Inflammatory macrophage treated with lipopolysaccharide for 4 hours (primary cell): Measurements from ENCODE around the gene KIF5A.
A peak's percentile ranks its signal among the peaks of the same experiment; 100 is the strongest.
"Not testable (repeated sequence)": the region's sequence is repeated elsewhere in the genome, so short reads cannot be mapped to it uniquely, and the experiment has no call there.

ENCODE experiments used
- DNase-seq: peaks from one replicate; pipeline ENCODE4 v3.0.0-alpha.2; 2020

KIF5A gene

DNA sequence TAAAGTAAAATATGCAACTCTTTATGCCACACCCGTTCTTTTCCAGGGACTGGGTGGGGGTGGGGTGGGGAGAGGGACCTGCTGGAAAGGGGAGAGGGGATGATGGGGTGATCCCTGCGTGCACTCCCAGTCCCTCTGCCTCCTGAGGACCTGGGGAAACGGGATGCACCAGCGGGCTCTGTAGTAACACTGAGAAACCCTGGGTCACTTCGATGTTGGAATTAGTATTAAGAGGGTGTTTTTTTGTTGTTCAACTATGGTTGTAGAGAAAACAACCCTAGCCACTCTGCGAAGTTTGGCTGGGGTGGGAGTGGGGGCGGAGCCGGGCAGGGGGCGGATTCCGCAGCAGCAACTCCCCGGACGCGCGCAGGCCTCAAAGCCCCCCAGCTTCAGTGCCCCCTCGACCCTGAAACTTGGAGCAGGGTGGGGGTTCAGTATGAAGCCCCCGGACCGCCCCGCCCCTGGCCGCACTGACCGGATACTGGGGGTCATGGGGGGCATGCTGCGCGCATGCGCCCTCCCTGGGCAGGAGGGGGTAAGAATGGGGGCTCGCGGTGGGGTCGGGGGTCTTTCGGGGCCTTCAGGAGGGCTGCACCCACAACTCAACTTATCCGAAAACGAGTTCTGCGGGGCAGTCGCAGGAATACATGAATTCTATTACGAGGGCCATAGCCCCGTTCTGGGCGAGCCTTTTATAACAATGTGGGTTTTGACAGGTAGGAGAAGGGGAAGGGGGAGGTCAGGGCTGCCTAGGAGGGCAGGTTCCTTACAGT, 60.1 kb downstream of the KIF5A start:
- no peak for DNase-seq

DNA sequence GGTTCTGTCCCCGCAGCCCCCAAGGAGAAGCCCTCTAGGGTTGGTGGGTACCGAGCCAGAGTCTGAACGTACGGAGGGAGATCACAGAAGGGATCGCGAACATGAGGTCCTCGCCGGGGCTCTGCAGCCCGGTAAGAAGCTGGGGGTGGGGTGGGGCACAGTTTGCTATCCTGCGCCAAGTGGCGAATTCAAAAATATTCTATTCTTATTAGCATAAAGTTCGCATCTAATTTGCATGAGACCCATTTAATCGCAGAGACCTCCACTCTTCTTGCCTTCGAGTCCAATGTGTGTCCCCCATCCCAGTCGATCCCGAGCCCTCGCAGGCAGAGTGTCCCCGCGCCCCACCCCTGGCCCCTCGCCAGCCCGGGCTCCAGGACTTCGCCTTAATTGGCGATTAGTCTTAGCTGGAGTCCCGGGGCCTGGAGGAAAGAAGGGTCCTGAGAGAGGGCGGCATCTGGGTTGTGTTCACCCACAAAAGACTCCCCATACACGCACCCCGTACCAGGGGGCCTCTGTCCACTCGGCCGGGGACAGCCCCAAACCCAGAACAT, 60.8 kb downstream of the KIF5A start:
- DNase-seq, result no peak

DNA sequence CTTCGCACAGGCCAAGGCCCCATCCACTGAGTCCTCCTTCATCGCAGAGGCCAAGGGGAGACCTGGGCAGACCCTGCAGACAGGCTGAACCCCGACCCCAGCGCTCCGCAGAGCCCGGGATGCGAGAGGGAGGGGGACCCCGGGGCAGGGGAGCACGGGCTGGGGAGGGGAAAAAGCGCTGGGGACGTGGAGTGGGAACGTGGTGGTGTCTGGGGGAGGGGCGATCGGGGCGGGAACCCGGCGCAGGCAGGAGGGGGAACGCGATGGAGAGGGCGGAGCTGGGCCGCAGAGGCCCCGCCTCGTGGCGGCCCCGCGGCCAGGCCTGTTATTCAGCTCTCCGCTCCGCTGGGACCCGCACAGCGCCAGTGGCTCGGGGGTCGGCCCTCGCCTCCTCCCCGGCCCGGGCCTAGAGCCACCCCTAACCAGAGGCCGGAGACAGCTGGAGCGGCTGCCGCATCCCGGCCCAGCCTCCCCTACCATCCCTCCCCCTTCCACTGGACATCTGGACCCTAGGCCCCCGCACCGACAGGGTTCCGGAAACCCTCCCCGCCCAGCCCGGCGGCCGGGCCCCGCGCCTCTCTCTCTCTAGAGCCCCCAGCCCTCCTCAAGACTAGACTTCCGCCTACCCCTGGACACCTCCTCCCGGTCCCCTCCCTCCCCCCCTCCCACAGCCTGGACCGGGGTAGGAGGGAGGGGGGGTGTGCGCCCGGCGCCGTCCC, 61.4 kb downstream of the KIF5A start, which contains the start of gene ARHGEF25:
Gene ARHGEF25, plus strand, starts transcription at position 328 of the 719 bp plus-strand sequence. CDS start 460 bp downstream, outside the sequence.
- DNase-seq, result no peak

DNA sequence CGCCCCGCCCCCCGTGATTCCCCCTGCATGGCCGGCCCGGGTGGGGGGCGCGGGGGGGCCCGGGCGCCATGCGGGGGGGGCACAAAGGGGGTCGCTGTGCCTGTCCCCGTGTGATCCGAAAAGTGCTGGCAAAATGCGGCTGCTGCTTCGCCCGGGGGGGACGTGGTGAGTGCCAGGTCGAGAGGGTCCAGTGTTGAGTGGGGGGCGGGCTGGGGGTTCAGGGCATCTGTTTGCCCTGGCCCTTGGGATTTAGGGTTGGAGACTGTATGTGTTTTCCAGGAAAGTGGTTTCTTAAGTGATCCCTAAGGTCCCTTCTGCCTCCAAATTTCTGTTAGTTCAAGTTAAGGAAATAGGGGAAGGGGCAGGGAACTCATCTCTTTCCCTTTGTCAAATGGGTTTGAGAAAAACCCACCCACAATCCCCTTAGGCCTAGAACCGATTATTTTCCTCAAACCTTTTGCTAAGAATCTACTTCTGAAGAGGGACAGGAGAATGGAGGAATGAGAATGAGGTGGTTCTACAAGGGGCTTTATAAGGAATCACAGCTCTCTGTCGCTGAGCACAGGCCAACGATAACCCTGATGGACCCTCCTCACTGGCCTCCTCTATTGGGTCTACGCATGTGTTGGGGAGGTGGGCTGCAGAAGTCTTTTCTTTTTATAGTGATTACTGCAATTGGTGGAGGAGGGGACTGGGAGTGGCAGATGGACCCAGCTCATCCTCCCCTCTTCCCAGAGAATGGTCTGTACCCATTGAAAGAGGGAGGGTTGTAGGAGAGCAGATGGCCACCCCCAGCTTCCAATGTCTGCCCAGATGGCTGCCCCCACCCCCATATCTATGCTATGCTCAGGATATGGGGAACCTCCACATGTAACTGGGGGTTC, 62.2 kb downstream of the KIF5A start:
- DNase-seq, result no peak

DNA sequence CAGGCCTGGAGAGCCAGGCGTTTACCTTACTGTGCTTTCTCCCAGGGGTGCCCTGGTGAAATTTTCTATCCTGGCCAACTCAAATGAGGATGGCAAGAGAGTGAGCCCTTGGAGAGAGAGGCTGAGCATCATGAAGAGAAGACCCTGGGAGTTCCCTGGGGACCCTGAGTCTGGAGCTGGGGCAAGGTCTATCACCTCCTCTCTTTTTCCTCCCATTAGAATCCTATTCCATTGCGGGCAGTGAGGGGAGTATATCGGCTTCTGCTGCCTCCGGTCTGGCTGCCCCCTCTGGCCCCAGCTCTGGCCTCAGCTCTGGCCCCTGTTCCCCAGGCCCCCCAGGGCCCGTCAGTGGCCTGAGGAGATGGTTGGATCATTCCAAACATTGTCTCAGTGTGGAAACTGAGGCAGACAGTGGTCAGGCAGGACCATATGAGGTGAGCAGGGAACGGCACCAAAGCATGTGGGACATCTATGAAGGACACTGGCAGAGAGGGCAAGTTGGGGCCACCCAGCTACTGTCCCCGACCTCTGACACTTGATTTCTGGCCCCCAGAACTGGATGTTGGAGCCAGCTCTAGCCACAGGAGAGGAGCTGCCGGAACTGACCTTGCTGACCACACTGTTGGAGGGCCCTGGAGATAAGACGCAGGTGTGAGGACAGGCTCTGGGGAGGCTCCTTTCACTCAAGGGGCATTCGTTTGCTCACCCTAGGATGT, 63.0 kb downstream of the KIF5A start:
- DNase-seq, result no peak

DNA sequence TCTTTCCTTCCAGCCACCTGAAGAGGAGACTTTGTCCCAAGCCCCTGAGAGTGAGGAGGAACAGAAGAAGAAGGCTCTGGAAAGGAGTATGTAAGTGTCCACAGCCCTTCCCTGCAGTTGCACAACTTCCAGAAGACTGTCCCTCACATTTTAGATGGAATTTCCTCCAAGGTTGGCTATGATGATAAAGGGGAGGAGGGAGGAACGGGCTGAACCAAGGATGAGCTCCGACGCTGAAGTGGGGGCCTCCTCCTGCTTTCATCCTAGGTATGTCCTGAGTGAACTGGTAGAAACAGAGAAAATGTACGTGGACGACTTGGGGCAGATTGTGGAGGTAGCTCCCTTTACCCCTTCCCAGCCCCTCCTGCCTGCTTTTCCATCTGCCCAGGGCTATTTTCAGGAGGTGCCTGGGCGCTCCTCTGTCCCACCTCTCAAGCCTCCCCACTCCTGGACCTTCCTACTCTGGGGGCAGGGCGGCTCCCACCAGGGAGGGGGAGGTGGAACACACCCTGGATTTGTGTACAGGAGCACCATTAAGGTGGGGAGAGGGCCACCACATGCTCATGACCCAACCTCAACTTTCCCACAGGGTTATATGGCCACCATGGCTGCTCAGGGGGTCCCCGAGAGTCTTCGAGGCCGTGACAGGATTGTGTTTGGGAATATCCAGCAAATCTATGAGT, 63.7 kb downstream of the KIF5A start:
- DNase-seq, result no peak

DNA sequence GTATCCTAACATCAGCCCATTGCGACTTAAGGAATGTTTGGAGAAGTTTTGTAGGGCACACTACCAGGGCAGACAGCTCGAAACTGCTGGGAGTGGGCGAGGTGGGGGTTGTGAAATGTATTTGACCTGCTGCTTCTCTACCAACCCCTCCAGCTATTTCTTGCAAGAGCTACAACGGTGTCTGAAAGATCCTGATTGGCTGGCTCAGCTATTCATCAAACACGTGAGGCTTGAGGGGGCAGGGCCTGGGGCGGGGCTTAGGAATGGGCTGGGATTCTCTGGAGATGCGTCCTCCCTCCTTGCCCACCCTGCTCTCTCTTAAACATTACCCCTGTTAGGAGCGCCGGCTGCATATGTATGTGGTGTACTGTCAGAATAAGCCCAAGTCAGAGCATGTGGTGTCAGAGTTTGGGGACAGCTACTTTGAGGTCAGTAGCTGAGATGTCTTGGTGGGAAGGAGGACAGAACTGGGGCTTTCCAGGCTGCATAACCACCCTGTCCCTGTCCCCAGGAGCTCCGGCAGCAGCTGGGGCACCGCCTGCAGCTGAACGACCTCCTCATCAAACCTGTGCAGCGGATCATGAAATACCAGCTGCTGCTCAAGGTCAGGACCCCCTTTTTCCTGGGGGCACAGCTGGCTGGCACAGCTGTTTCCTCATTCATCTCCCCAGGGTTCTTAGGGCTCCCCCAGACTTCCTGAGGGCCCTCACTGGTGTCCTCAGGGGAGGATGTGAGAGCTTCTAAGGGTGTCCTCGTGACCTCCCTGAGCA, 64.5 kb downstream of the KIF5A start:
- DNase-seq, result no peak

DNA sequence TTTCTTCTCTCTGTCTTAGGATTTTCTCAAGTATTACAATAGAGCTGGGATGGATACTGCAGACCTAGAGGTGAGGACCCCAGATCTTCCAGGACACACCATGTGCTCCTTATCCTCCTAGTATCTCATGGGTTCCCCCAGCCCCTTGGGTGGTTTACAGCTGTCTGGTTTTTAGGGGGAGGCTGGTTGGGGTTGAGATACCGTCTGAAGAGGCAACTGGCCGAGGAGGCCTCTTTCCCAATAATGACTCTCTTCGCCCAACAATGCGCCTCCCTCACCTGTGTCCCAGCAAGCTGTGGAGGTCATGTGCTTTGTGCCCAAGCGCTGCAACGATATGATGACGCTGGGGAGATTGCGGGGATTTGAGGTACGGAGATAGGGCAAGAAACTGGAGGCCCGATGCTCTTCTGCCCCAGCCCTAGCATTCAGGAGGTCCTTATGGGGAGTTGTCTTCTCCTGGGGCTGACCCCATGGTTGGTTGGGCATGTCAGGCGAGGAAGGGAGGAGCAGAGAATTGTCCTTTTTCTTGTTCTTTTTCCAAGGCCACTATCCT, 65.2 kb downstream of the KIF5A start:
- DNase-seq, result no peak

DNA sequence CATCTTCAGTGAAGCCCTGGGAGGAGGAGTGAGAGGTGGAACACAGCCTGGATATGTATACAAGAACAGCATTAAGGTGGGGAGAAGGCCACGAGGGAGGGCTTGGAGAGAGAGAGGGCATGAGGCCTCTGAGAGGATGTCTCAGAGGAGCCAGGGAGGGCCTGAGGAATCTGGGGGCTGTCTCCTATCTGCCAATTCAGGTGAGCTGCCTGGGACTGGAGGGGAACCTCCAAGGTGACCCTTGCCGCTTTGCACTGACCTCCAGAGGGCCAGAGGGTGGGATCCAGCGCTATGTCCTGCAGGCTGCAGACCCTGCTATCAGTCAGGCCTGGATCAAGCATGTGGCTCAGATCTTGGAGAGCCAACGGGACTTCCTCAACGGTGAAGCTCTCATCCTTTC, 65.8 kb downstream of the KIF5A start:
- DNase-seq, result no peak

DNA sequence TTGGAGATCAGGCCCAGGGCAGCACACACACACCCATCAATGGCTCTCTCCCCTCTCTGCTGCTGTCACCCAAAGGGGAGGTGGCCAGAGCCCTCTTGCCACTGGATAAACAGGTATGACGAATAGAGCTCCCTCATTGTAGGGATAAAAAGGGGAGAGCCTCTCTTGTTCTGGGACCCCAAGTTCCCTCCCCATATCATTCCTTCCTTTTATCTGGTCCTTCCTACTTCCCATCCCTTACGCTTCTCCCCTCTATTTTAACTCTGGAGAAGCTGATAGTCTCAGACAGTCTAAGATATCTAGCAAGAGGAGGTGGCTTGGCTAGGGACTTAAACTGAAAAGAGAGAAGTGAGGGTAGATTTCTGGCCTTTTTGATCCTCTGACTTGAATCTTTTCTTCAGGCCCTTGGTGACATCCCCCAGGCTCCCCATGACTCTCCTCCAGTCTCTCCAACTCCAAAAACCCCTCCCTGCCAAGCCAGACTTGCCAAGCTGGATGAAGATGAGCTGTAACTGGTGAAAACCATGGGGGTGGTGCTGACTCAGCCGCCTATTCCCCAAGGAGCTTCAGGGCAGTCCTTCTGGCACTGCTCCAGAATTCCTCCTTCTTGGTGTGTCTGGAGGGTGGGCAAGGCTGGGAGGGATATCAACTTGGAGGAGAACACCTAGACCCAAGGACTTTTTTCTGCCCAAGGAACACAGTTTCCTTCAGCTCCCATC, 66.7 kb downstream of the KIF5A start:
- DNase-seq, result no peak

DNA sequence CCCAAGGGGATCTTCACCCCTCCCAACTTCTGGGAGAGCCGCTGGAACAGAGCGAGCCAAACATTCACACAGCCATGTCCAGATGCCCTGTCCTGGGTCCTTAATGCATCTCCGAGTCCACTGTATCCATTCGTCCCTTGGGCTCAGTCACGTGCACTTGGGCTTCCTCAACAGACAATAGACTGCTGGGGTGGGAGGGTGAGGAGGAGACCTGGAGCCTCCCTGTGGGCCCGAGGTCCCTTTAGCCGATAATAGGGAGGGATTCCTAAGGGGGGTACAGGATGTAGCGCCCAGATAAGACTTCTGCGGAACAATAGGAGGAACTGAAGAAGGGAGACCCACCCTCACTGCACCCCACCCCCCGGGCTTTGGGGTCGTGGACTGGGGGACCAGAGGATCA, 68.1 kb downstream of the KIF5A start:
- no peak for DNase-seq

DNA sequence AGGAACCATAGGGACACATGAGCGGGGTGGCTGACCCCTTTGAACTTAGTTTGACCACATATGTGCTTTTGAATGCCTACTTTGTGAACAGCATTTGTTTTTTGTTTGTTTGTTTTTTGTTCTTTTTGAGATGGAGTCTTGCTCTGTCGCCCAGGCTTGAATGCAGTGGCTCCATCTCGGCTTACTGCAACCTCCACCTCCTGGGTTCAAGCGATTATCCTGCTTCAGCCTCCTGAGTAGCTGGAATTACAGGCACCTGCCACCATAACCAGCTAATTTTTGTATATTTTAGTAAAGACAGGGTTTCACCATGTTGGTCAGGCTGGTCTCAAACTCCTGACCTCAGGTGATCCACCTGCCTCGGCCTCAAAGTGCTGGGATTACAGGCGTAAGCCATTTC, 68.6 kb downstream of the KIF5A start:
- not testable (repeated sequence) for DNase-seq

DNA sequence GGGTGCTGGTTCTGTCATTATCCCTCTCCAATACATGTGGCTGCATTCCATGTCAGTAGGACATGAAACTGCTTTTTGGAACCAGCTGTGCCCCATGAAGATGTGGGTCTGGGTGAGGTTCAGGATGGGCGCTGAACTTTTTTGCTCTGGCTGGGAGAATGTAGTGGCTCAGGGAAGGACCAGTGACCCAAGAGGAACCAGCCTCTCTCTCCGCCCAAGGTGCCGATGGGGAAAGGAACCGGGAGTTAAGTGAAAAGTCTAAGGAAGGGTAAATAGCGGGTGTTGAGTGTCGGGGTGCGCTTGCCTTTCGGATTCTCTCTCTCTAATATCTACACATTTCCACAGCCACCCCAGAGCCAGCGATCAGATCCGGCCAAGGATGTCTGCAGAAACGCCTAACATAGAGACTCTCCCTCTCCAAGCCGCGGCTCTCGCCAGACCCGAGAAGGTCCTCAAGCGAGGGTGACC, 69.2 kb downstream of the KIF5A start:
- DNase-seq, result no peak

DNA sequence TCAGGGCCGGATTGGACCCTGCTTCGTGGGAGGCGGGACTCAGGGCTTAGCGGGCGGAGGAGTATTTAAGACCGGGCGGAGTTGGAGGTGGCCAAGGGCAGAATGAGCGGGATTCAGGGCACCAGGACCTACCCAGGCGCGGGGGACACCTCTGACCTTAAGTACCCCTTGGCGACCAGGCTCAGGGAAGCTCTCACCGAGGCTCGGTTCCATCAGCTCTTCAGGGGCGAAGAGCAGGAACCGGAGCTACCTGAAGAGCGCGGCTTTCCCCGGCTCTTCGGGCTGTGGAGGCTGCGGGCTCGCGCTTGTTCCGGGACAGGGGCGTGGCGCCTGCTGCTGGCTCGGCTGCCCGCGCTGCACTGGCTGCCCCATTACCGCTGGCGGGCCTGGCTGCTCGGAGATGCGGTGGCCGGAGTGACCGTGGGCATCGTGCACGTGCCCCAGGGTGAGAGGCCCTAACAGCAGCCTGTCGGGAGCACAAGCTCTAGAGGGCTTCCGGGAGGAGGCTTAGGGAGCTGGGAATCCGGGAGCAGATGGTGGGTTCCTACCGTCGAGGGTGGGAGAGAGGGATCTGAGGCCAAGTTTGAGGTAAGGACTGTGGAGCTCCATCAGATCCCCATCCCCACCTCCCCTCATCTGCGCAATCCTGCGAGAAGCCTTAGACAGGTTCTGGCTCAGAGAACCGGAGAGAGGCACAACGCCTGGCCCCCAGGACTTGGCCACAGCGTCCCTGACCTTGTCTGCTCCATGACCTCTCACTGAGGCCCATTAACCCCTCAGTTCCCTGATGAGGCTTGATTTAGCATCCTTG, 69.8 kb downstream of the KIF5A start:
- no peak for DNase-seq

DNA sequence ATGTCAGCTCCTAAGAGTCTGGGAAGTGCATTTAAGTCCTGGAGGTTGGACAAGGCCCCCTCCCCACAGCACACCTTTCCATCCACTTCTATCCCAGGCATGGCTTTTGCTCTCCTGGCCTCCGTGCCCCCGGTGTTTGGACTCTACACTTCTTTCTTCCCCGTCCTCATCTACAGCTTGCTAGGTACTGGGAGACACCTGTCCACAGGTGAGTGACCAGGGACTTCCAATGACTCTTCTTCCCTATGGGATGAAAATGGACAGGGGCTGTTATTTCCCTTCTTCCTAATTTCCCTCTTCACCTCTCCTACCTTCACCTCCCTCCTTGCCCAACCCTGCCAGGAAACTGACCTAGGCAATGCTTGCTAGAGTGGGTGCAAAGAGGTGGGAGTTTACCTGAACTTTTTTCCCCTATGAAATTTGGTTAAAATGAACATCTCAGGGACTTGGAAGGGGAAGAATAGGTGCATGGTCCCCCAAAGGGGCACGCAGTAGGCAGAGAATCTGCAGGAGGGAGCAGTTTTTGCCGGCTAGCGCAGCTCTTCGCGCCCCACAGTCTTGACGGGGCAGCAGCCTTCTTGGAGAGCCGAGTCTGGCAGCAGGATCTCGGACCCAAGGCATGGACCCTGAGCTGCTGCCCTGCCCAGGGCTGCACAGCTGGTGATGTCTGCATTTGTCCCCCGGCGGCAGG, 70.5 kb downstream of the KIF5A start:
- DNase-seq, result no peak

DNA sequence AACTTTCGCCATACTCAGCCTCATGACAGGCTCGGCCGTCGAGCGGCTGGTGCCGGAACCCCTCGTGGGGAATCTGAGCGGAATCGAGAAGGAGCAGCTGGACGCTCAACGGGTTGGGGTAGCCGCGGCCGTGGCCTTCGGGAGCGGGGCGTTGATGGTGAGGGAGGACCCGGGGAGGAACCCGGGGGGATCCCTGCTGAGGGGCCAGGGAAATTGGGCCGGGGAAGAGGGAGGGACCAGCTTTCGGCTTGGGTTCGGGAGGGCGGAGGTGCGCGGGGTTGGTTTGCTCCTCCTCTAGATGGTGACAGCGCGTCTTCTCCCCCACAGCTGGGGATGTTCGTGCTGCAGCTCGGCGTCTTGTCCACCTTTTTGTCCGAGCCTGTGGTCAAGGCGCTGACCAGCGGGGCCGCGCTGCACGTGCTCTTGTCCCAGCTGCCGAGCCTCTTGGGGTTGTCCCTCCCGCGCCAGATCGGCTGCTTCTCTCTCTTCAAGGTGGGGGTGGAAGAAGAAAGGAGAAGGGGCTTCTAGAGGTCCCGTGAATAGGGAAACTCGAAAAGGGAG, 71.2 kb downstream of the KIF5A start:
- peak; percentile 45 for DNase-seq

DNA sequence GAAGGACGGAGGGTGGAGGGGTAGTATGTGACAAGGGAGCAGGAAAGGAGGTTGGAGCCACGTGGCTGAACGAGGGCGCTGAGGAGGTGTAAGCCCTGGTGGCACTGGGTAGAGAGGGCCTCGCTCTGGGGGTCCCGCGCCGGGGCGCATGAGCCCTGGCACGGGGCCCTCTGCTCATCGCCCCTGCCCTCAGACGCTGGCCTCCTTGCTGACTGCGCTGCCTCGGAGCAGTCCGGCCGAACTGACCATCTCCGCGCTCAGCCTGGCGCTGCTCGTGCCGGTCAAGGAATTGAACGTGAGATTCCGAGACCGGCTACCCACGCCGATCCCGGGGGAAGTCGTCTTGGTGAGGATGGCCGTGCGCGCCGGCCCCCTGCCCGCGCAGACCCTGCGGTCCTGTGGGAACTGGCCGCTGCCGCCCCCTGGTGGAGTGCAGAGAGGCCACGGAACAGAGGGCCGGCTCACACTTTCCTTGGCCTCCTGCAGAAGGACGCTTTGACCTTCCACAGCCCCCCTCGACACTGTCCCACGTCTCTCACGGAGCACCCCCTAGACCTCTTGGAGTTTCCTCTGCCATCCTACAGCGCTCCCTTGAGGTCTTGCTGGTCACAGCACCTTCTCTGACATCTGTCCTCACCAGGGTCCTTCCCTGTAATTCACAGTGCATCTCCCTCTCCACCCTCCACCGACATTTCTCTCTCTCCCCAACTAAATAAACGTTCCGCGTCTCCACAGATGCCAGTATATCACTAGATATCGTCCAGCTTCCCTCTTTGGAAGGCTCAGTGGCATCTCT, 71.9 kb downstream of the KIF5A start:
- peak; percentile 35 for DNase-seq
